Kidney glomerular epithelial cell (primary cell): ENCODE measurements around the gene ANTXR1.
"Not testable (repeated sequence)": the region's sequence is repeated elsewhere in the genome, so short reads cannot be mapped to it uniquely, and the experiment has no call there.

ENCODE experiments used
- DNase-seq: peaks from one replicate; lab custom pipeline; 2025; lab: John Stamatoyannopoulos, UW

ANTXR1 gene

GRCh38 chr2:69211048-69211447 lies 198.1 kb downstream of the ANTXR1 start:
- DNase-seq = no peak

GRCh38 chr2:69211686-69212085 lies 198.7 kb downstream of the ANTXR1 start:
- no peak for DNase-seq

GRCh38 chr2:69212238-69213028 lies 199.5 kb downstream of the ANTXR1 start:
- no peak for DNase-seq

DNA sequence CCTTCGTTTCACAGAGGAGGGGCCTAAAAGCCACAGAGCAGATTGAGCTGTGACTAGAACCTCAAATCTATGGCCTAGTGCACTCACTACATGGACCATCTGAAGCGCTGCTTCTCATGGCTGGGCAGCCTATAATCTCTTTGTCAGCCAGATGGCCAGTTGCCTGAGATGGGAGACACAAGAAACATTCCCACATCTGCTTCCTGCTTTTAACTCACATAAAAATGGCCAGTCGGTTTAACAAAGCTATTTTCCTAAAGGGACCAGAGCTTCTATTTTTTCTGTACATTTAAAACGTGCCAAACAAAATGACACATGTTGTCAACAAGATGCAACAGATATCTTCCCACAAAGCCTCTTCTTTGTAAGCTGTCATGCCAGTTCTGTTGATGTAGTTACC lies 200.2 kb downstream of the ANTXR1 start:
- no peak for DNase-seq

DNA sequence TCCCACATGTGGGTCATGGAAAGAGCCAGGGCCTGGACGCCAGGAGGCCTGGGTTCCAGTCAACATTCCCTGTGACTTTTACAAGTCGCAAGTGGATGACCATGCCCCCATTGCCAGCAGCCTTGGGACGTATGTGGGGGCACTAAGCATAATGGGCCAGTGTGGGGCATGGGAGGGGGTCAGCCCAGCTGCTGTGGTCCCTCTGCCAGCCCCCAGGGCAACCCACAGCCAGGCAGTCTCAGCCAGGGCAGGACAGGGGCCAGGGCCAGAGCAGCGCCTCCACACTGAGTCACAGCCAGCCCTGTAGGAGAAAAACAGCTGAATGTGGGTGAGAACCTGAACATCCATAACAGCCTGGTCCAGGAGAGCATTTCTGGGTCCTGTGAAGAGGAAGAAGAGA lies 200.8 kb downstream of the ANTXR1 start:
- no peak for DNase-seq

DNA sequence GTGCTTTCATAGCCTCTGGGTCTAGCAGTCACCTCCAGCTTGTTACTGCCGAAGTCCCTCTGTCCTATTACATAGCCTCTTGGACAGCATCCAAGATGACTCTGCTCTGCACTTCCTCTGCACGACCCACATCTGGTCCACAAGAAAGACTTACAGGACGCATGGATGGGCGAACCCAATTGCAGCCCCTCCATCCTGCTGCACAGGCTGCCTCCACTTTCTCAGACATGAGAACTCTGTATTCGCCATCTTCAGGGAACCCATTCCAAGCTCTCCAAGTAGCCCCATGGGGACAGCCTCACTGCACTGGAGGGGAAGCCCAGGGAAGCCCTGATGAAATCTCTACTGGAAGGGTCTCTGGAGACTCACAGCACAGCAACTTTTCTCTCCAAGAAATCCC lies 201.9 kb downstream of the ANTXR1 start:
- no peak for DNase-seq

DNA sequence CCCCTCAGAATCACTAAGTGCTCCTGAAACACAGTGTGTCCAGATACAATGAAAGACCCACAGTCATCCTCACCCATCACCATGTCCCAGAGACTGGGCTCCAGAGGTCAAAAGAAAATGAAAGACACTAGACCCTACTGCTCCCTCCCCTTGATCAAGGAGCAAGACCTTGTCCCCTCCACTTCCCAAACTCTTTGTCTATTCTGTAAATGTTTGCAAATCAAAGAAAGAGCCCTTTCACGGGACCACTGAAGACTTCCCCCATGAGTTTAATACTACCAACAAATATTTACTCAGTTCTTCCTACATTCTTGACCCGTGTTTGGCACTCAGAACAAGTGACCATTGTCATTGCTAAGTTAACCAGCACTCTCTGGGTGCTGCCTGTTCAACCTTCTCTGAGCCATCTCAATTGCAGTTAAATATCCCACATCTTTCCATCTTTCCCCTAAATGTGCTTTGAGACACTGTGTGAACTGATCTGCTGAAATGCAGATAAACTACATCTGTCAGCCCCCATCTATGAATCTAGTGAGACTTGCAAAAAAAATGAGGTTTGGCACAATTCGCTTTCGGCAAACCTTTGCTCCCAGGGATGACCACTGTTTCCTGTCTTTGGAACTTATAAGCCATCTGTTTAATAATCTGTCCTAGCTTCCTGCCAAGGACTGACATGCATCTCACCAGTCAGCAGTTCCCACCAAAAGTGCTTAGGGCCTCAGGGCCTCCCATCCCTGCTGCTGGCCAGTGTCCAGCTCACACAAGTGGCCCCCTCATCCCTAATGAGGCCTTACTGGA lies 203.8 kb downstream of the ANTXR1 start:
- no peak for DNase-seq

- DNase-seq = no peak
Measured at GRCh38 chr2:69217333-69218080, 204.5 kb downstream of the ANTXR1 start.

DNA sequence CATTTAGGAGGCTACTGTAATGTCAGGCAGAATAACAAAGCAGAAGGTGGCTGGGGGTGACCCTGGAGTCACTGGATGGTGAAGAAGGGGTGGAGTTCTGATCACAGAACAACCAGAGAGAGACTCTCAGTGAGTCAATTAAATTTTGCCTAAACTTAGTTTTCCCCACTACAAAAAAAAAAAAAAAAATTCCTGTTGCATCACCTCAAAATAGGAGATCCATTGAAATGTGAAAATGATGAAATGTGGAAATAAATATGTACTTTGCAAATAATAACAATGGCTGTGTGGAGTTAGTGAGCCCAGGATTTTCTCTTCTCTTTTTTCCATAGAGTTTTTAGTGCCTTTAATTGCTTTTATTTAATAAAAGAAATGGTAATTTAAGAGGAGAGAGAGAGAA lies 208.5 kb downstream of the ANTXR1 start:
- DNase-seq = no peak

DNA sequence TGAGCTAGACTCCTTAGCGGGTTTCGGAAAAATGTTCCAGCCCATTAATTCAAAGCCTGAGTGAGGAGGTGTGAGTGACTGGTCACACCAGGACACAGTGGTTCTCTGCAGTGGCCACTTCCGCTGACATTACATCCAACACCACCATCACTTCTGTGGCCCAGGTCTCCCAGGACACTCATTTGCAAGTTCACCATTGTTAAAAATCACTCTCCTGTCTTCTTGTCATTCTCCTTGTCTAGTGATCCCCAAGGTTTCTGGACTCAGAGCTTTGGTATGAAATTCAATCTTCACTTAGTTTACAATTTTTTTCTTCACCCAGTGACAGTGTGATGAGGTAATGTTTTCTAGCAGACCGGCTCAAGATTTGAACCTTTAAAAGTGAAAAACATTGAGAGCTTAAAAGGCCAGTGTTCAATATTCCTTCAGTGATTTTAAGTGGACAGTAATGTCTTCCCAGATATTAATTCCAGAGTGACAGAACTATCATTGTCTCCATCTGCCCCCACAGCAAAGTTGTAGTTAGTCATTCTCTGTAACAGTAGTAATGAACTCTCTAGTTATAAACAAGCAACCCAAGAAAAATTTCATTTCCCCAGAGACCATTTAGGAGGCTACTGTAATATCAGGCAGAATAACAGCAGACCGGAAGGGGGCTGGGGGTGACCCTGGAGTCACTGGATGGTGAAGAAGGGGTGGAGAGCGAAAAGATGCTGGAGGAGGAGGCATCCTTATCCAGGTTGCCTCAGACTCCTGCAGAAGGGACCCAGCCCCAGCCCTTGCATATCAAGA lies 209.2 kb downstream of the ANTXR1 start:
- DNase-seq = peak; percentile 44

DNA sequence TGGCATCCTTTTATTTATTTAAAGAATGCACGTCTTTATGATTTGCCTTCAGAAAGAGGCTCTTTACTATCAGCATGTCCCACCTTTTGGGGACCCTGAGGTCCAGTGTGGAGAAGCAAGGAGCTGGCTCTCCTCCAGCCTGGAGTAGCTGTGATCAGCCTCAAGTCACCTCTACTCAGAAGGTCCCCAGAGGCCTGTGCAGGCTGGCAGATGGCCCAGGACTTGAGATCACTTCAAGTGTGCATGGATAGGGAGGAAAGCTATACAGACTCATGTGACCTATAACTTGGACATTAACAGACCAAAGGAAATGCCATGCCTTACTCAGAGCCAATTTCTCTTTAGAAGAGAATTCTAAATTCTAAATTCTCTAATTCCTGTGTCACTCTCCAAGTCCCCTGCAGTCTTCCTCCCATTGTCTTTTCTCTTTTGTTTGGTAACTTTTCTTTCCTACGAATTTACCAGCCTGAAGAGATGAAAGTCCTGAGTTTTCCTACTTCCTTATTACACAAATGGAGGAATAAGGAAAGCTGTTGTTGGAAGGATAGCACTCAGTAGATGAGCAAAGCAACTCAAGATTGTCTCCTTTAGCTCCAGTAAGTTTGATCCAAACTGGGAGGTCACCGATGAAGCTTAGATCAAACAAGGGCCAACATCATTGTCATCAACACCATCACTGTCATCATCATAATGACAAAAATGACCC lies 210.1 kb downstream of the ANTXR1 start:
- no peak for DNase-seq

DNA sequence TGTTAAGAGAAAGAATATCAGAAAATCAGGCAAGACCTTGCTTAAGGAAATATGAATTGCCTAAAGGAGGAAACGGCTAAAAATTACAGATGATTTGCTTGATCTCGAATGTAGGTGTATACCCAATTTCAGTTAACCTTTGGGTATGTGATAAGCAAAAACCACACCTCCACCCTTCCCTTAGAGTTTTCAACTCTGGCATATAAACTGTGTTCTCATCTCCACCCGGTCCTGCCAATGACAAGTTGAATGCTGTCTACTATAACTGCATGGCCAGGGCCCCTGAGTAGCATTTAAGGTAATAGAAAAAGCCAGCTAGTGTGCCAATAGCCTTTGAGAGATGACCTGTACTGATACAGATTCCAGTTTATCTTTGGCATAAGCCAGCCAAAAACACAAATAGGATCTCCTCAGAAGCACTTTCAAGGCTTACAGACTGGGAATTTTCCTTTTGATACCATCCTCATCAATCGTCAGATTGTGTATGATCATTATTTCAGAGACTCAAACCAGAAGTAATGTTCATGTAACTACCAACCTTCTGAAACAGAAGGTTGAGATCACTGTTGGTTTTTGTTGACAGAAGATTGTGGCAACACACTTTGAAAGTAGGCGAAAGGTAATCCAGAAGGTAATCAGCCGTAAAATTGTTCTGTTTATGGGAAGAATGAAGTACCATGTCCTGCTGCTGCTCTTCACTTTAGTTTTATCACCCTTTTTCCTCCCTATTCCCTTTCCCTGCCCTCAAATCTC lies 211.0 kb downstream of the ANTXR1 start:
- DNase-seq = no peak

DNA sequence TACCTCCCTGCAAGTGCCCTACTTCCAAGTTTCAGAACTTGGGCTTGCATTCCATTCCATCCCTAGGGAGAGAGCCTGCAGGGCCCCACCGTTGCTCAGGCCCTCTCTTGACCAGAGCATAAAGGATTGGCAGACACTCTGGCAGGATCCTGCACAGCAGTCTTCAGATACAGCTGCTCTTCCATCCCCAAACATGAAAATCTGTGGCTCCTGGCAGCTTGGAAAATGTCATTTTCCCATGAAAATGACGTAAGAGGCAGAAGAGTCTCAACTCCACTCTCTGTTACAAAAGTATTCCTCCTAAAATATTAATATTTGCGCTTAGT lies 211.5 kb downstream of the ANTXR1 start:
- no peak for DNase-seq

DNA sequence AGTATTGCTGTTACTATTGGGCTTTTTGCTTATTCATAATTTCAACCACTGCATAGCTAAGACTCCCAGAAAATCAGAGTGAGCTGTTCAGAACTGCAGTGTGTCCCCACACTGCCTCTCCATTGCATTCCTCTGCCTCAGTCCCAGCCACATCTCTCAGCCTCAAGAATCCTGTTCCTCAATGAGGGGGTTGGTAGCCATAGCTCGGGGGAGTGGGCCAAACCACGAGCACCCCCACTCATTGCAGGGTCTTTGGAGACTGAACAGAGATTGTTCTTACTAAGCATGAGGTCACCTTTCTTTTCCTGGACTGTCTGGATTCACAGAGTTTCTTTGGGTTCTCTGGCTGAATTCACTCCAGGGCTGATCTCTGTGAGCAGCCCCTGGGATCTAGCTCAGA lies 213.0 kb downstream of the ANTXR1 start:
- DNase-seq = peak; percentile 18

GRCh38 chr2:69226903-69227302 lies 213.9 kb downstream of the ANTXR1 start:
- no peak for DNase-seq

DNA sequence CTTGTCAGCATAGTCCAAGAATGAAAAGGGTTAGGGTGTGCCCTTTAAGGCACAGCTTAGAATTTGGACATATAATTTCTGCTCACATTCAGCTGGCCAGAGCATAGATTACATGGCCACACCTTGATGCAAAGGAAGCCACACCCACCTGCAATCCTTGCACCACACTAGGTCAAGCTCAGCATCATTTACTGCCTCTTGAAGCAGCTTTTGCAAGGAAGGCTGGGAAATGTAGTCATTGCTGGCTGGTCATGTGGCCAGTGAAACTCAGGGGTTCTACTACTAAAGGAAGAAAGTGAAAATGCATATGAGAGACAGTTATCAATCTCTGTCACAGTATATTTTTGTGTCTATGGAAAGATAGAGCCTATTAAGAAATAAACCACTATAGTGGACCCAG lies 214.7 kb downstream of the ANTXR1 start:
- no peak for DNase-seq

DNA sequence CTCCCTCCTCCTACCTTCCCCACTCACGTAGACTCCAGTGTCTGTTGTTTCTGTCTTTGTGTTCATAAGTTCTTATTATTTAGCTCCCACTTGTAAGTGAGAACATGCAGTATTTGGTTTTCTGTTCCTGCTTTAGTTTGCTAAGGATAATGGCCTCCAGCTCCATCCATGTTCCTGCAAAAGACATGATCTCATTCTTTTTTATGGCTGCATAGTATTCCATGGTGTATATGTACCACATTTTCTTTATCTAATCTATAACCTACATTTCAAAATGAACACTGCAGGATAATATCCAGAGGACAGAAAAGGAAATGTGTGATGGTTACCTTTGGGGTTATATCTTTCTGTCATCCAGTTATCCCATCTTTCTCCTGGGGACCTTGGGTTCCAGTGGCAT lies 218.0 kb downstream of the ANTXR1 start:
- not testable (repeated sequence) for DNase-seq

GRCh38 chr2:69231612-69232277 lies 218.8 kb downstream of the ANTXR1 start:
- no peak for DNase-seq

GRCh38 chr2:69235835-69236234 lies 222.9 kb downstream of the ANTXR1 start:
- not testable (repeated sequence) for DNase-seq

GRCh38 chr2:69237070-69237670 lies 224.2 kb downstream of the ANTXR1 start:
- DNase-seq = no peak
